Measurements from ENCODE around the gene ACVR2B.

DNA sequence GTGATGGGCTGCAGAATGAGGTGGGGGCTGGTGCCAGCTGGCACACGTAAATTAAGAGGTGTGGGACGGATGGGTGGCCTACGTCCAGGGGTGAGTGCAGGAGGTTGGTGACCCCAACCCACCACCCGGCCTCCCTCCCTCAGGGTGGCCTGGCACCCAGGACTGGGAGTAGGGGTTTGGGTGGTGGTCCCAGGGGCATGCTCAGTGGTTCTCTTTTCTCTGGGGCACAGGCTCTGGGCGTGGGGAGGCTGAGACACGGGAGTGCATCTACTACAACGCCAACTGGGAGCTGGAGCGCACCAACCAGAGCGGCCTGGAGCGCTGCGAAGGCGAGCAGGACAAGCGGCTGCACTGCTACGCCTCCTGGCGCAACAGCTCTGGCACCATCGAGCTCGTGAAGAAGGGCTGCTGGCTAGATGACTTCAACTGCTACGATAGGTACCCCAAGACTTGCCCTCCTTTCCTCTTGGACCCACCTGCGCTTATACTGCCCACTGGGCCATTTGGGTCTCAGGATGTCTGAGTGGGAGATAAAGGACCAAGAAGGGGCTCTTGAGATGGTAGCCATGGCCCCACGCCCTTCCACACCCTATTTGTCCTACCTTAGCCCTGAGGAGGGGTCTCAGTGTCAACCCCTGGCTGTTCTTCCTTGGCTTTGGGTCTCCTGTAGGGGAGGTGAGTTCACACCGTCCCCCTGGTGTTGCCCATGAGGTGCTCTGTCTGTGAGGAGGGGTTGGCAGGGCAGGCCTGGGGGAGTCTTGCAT lies 23.5 kb downstream of the ACVR2B start:
- no peak for TF ChIP-seq POLR2AphosphoS5 (IDR thresholded peaks at IDR 0.05; ENCODE audit: low read depth, low read length)
- TF ChIP-seq, protein P1, sequence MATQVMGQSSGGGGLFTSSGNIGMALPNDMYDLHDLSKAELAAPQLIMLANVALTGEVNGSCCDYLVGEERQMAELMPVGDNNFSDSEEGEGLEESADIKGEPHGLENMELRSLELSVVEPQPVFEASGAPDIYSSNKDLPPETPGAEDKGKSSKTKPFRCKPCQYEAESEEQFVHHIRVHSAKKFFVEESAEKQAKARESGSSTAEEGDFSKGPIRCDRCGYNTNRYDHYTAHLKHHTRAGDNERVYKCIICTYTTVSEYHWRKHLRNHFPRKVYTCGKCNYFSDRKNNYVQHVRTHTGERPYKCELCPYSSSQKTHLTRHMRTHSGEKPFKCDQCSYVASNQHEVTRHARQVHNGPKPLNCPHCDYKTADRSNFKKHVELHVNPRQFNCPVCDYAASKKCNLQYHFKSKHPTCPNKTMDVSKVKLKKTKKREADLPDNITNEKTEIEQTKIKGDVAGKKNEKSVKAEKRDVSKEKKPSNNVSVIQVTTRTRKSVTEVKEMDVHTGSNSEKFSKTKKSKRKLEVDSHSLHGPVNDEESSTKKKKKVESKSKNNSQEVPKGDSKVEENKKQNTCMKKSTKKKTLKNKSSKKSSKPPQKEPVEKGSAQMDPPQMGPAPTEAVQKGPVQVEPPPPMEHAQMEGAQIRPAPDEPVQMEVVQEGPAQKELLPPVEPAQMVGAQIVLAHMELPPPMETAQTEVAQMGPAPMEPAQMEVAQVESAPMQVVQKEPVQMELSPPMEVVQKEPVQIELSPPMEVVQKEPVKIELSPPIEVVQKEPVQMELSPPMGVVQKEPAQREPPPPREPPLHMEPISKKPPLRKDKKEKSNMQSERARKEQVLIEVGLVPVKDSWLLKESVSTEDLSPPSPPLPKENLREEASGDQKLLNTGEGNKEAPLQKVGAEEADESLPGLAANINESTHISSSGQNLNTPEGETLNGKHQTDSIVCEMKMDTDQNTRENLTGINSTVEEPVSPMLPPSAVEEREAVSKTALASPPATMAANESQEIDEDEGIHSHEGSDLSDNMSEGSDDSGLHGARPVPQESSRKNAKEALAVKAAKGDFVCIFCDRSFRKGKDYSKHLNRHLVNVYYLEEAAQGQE (IDR thresholded peaks at IDR 0.05; ENCODE audit: insufficient read depth in 1 of 2, low read depth in 2 of 2, low read length in 2 of 2): no peak
- no peak for TF ChIP-seq TAF1 (IDR thresholded peaks at IDR 0.05; ENCODE audit: borderline replicate concordance, insufficient read depth, low read length)
- TF ChIP-seq SIN3A (IDR thresholded peaks at IDR 0.05; ENCODE audit: borderline replicate concordance, insufficient read depth, low read length): no peak

All from PFSK-1 (cell line).